Brain microvascular endothelial cell (primary cell): ENCODE data around the gene SH3PXD2B.

Experiments
- DNase-seq: peaks from one replicate; pipeline ENCODE4 v3.0.0-alpha.2; 2020
- H3K27ac ChIP-seq: fragments of 250-450 bp; sonication (Bioruptor Pico); 2 replicates; pipeline ENCODE4 v1.5.1; 2020; ENCODE audit warnings: mild to moderate bottlenecking, moderate library complexity
- H3K27me3 ChIP-seq: fragments of 250-450 bp; sonication (Bioruptor Pico); replicated peaks from 2 replicates; pipeline ENCODE4 v1.5.1; 2020; ENCODE audit warnings: mild to moderate bottlenecking
- H3K36me3 ChIP-seq: fragments of 250-450 bp; sonication (Bioruptor Pico); replicated peaks from 2 replicates; pipeline ENCODE4 v1.5.1; 2020; ENCODE audit warnings: mild to moderate bottlenecking
- H3K4me3 ChIP-seq: 2 replicates; pipeline ENCODE4 v1.5.1; 2011; ENCODE audit warnings: low read depth, mild to moderate bottlenecking, control low read depth, low read length, moderate library complexity
- in situ Hi-C: cut with HindIII; loops from 2 replicates; pipeline ENCODE4 v1.10.0; 2017; ENCODE audit warnings: low sequenced_read_pairs, low pct_ligation_motif_present
- TF ChIP-seq, protein P1 (sequence below): IDR thresholded peaks from 2 replicates; pipeline ENCODE4 v1.5.1; 2011; ENCODE audit warnings: low read depth, mild to moderate bottlenecking, moderate library complexity, low read length, control low read depth, inconsistent platforms; ENCODE audit errors: missing control alignments

SH3PXD2B gene

DNA sequence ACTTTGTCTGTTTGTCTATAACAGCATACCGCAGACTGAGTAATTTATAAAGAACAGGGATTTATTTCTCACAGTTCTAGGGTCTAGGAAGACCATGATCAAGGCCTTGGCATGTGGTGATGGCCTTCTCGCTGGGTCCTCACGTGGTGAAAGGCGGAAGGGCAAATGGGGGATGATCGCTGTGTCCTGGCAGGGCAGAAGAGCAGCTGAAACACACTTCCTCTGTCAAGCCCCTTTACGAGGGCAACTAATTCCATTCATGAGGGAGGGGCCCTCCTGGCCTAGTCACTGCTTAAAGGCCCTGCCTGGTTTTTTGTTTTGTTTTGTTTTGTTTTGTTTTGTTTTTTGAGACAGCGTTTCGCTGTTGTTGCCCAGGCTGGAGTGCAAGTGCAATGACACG lies 128.9 kb downstream of the SH3PXD2B start:
- no peak for DNase-seq
- in situ Hi-C loops = no loop called here
- H3K4me3 ChIP-seq = no peak overlapping the region
- no peak overlapping the region for H3K27ac ChIP-seq
- no peaks in the 10 kb centered on the region for H3K36me3 ChIP-seq
- no peaks in the 10 kb centered on the region for H3K27me3 ChIP-seq
- TF ChIP-seq, protein P1, sequence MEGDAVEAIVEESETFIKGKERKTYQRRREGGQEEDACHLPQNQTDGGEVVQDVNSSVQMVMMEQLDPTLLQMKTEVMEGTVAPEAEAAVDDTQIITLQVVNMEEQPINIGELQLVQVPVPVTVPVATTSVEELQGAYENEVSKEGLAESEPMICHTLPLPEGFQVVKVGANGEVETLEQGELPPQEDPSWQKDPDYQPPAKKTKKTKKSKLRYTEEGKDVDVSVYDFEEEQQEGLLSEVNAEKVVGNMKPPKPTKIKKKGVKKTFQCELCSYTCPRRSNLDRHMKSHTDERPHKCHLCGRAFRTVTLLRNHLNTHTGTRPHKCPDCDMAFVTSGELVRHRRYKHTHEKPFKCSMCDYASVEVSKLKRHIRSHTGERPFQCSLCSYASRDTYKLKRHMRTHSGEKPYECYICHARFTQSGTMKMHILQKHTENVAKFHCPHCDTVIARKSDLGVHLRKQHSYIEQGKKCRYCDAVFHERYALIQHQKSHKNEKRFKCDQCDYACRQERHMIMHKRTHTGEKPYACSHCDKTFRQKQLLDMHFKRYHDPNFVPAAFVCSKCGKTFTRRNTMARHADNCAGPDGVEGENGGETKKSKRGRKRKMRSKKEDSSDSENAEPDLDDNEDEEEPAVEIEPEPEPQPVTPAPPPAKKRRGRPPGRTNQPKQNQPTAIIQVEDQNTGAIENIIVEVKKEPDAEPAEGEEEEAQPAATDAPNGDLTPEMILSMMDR = no peak

DNA sequence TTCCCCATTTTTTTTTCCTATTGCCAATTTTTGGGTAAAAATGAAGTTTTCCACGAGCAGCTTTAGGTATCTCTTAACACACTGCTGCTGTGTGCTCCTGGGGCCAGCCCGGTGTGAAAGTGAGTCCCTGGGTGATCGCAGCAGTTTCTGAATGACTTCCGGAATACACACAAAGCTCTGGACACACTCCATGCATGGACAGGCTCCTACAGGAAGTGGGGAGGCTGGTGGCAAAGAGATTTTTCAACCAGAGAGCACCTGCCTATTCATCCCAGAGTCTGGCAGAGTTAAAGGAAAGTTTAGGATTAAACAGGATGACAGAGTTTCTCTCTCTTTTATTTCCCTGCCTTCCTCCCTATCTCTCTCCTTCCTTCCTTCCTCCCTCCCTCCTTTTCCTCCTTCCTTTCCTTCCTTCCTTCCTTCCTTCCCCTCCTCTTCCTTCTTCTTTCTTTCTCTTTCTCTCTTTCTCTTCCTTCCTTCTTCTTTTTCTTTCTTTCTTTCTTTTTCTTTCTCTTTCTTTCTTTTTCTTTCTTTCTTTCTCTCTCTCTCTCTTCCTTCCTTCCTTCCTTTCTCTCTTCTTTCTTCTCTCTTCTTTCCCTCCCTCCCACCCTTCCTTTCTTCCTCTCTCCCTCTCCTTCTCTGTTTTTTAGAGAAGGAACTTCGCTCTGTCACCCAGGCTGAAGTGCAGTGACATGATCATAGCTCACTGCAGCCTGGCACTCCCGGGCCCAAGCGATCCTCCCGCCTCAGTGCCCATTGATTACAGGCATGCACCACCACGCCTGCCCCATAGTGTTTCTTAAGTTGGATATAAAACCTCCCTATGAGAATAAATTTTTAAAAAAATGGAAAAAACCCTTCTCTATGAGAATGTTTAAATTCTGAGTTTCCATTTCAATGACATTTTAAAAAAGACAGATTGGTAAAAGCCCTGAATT lies 132.0 kb downstream of the SH3PXD2B start:
- TF ChIP-seq, protein P1 = no peak
- Histone ChIP-seq H3K4me3 (no peak overlapping the region), H3K27ac (no peak overlapping the region), H3K36me3 (no peaks in the 10 kb centered on the region), H3K27me3 (no peaks in the 10 kb centered on the region)
- DNase-seq = no peak
- in situ Hi-C loops = no loop called here

DNA sequence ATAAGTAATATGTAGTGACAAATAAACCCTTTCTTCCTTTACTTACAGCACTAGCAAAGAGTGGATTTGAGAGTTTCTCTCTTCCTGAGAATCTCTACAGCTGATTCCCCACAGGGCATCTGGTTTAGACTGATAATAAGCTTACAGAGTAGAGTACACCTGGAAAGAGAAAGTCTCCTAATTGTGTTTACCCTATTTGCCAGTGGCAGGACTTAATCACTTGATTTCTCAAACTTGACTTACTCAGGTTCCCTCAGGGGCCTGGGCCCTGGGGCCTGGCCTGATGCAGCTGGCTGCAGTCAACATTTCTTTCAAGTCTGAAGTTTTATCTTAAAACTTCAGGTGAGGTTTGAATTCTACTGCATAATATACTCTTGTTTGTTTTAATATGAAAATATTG lies 132.7 kb downstream of the SH3PXD2B start:
- no peaks in the 10 kb centered on the region for H3K36me3 ChIP-seq
- no peak overlapping the region for H3K27ac ChIP-seq
- no peak for DNase-seq
- TF ChIP-seq, protein P1 = no peak
- in situ Hi-C loops = no loop called here
- no peaks in the 10 kb centered on the region for H3K27me3 ChIP-seq
- no peak overlapping the region for H3K4me3 ChIP-seq

DNA sequence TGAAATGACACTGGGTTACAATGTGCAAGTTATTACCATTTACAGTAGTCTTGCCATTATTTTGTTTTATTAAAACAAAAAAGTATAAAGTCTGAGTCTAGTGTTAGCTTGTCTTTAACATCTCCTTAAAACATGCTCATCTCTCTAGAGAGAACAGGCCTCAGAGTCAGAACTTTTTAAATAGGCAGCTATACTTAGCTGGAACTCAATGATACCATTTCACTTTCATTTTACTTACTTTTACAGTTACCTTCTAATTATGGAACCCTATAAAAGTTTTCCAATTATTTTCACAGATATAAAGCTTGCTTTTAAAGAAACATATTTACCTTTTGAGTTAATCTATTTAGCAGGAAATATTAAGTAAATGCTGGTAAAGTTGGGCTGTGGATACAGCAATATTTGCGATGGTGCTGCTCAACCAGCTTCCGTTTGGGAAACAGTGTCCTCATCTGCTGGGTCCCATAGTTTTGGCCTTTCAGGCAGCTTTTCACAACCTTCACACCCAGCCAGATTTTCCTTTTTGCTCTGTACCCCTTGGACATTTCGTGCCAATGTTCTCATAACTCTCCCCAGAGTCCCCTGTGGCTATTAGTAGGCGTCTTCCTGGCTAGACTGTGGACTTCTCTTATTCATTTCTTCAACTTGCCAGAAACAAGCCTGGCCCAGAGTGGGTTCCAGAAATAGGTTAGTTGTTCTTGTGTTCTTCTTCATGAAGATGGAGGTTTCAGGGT lies 134.4 kb downstream of the SH3PXD2B start:
- DNase-seq = no peak
- Histone ChIP-seq H3K27ac (no peak overlapping the region), H3K27me3 (no peaks in the 10 kb centered on the region), H3K36me3 (no peaks in the 10 kb centered on the region), H3K4me3 (no peak overlapping the region)
- in situ Hi-C loops = no loop called here
- TF ChIP-seq, protein P1 = no peak

DNA sequence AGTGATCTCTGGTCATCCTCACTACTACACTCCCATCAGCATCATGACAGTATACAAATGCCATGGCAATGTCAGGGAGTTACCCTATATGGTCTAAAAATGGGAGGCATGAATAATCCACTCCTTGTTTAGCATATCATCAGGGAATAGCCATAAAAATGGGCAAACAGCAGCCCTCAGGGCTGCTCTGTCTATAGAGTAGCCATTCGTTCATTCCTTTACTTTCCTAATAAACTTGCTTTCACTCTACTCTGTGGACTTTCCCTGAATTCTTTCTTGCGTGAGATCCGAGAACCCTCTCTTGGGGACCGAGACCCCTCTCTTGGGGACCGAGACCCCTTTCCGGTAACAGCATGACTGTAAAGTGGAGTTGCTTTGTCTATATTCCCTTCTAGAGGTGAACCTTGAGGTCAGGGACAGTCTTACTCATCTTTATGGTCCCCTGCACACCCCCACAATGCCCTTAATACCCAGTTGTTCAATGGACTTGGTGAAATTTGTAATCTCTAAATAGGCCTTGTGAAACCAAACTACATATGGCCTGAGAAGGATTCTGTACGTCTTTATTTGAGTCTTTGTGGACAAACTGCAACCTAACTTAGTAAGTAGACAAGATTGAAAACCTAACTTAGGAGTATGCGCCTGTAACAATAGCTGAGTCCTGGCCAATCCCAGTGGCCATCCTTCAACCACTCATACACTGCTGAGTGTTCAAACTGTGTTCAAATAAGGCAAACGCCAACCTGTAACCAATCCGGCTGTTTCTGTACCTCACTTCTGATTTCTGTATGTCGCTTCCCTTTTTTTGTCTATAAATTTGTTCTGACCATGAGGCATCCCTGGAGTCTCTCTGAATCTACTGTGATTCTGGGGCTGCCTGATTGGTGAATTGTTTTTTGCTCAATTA lies 138.5 kb downstream of the SH3PXD2B start:
- no peak for DNase-seq
- in situ Hi-C loops = no loop called here
- H3K36me3 ChIP-seq = no peaks in the 10 kb centered on the region
- H3K27me3 ChIP-seq = no peaks in the 10 kb centered on the region
- TF ChIP-seq, protein P1 = no peak
- no peak overlapping the region for H3K27ac ChIP-seq
- no peak overlapping the region for H3K4me3 ChIP-seq
